Smooth muscle cell of the brain vasculature (primary cell): ENCODE data around the gene CDY1B.
"Not testable (repeated sequence)": the region's sequence is repeated elsewhere in the genome, so short reads cannot be mapped to it uniquely, and the experiment has no call there.

Experiments
- DNase-seq: peaks from one replicate; pipeline ENCODE4 v3.0.0-alpha.2; 2012; ENCODE audit warnings: low read depth, low spot score

Gene CDY1B, protein sequence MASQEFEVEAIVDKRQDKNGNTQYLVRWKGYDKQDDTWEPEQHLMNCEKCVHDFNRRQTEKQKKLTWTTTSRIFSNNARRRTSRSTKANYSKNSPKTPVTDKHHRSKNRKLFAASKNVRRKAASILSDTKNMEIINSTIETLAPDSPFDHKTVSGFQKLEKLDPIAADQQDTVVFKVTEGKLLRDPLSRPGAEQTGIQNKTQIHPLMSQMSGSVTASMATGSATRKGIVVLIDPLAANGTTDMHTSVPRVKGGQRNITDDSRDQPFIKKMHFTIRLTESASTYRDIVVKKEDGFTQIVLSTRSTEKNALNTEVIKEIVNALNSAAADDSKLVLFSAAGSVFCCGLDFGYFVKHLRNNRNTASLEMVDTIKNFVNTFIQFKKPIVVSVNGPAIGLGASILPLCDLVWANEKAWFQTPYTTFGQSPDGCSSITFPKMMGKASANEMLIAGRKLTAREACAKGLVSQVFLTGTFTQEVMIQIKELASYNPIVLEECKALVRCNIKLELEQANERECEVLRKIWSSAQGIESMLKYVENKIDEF

DNA sequence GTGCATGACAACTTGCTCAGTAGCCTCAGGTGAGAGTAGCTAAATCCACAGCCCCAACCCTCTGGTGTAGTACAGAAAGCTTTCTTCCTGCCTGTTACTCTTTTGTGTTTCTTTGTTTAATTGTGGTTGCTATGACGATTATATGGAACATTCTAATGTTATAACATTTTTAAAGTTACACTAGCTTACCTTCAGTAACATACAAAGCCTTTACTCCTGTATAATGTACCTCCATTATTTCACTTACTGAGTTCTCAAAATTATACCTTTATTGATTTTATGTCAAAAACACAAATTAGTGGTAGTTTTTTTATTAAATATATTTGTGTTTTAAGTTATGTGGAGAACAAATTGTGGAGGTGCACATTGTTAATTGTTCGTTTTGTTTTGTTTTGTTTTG, at the start of gene CDY1B:
CDY1B (minus strand) TSS at position 101 of the 400 bp plus-strand sequence. CDS start 331 bp downstream, outside the sequence.
- not testable (repeated sequence) for DNase-seq

DNA sequence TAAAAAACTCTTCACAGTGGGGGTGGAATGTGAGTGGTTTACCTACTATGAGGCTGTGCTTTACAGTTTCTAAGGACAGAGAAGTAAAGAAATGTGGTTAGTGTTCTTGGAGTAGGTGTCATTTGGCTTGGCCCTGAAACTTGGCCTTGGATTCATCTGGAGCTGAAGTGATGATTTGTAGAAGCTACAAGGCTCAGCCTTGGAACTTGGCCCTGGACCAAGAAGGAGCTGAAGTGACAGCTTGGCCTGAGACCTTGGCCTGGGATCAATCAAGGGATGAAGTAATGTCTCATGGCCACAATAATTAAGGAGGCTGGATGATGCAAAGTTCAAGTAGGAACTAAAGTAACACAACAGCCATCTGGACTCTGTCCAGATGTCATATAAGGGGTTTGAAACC, 1.7 kb upstream of the CDY1B start:
- not testable (repeated sequence) for DNase-seq

DNA sequence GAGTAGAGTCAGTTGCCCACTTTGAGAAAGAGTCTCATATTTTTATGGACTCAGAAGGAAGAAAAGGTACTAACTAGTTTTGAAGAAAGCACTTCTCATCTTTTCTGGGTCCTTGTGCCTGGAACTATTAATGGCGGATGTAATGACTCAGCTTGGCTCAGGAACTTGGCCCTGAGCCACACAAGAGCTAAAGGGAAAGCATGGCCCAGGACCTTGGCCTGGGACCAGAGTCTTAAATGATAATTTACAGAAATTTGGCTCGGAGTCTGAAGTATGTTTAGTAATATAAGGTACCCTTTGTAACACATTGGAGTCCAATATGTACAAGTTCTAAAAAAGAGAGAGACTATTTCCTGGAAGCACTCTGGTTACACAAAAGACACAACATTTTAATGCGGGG, 4.6 kb downstream of the CDY1B start:
- DNase-seq, result not testable (repeated sequence)

DNA sequence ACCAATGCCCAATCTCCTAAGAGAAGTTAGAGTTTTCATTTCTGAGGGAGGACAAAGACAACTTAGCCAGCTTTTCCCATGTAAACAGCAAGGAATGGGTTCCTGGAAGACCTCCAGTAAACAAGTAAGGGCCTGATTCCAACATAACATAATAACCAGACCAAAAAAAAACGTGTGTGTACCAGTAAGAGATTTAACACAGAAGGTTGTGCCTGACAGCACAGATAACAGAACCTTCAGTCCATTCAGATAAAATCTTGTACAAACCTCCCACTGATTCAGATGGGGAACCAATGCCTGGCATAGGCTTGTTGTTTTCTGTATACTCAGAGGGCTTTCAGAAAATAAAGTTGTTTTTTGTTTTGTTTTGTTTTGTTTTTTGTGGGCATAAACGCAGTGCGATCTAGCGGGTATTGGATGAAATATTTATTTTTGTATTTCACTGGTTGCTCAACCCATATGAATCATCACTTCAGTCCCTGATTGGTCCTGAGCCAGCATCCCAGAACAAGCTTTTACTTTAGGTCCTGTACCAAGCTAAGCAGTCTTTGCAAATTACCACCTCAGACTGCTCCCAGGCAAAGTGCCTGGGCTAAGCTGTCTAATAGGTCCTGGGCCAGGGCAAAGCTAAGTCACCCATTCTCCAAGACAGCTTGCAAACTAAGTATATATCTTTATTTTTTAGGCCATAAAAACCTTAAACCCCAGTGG, 8.7 kb downstream of the CDY1B start:
- not testable (repeated sequence) for DNase-seq

DNA sequence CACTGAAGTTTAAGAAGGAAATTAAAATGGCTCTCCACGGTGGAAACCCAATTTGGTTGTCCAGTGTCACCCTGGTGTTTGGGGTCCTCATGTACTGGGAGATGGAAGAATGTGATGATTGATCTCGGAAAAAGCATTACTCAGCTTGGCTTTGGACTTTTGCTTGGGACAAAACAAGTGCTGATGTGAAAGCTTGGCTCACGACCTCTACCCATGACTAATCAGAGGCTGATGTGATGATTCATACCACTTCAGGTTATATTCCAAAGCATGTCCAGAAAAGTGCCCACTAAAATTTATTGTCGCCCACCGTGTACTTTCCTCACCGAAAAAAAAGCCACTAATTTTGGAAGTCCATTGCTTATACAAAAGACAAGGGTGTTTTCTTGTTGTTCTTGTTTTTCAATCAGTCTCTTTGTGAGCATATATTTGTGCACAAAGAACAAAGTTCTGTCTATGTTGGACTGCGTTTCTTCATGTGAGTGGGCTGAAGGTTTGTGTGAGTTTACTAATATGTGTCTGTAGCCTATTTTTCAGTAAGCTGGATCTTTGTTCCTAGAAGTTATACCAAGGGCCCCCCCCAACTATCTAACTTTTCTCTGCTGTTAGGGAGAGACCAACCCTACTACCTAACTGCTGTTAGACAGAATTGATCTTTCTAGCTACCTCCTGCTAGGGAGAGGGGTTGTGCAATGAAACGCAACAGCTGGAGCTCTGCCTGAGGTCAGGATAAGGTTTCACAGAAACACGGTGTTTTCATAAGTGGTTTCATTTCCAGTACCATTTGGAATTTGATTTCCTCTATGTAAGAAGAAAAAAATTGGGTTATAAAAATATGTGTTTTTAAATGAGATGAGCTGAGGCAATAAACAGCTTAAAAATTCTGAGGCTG, 21.4 kb downstream of the CDY1B start:
- not testable (repeated sequence) for DNase-seq
